IPS-15b (cell line): ENCODE measurements around the gene SHTN1.

Source experiments
- H3K27me3 ChIP-seq: one replicate; pipeline ENCODE4 v1.6.1; 2013; ENCODE audit warnings: low read length; ENCODE audit not compliant: control insufficient read depth, insufficient read depth
- H3K36me3 ChIP-seq: one replicate; pipeline ENCODE4 v1.6.1; 2013; ENCODE audit warnings: low read length; ENCODE audit not compliant: control insufficient read depth, insufficient read depth
- H3K4me1 ChIP-seq: one replicate; pipeline ENCODE4 v1.6.1; 2013; ENCODE audit warnings: mild to moderate bottlenecking, low read length; ENCODE audit not compliant: control insufficient read depth, insufficient read depth
- H3K4me3 ChIP-seq: one replicate; pipeline ENCODE4 v1.5.1; 2013; ENCODE audit warnings: low read depth, low read length
- H3K9ac ChIP-seq: one replicate; pipeline ENCODE4 v1.6.1; 2013; ENCODE audit warnings: low read depth, mild to moderate bottlenecking, low read length
- H3K9me3 ChIP-seq: one replicate; pipeline ENCODE4 v1.6.1; 2013; ENCODE audit warnings: mild to moderate bottlenecking, low read length; ENCODE audit not compliant: control insufficient read depth, insufficient read depth

The SHTN1 gene

GRCh38 chr10:116984202-116984990 lies 20.6 kb downstream of the SHTN1 start:
- H3K36me3 ChIP-seq = no peaks in the 10 kb centered on the region
- H3K9me3 ChIP-seq = no peaks in the 10 kb centered on the region

GRCh38 chr10:116980041-116980440 lies 24.9 kb downstream of the SHTN1 start:
- Histone ChIP-seq H3K36me3 (no peaks in the 10 kb centered on the region), H3K4me1 (peaks cover 13% of the 10 kb centered on the region), H3K27me3 (no peaks in the 10 kb centered on the region), H3K9me3 (no peaks in the 10 kb centered on the region), H3K4me3 (no peak overlapping the region), H3K9ac (no peak overlapping the region)

More at GRCh38 chr10:116984202-116984990, 20.6 kb downstream of the SHTN1 start:
- H3K4me3 ChIP-seq = no peak overlapping the region
- H3K27me3 ChIP-seq = no peaks in the 10 kb centered on the region
- H3K4me1 ChIP-seq = peaks cover 12% of the 10 kb centered on the region
- H3K9ac ChIP-seq = no peak overlapping the region

GRCh38 chr10:116978901-116979300 lies 26.1 kb downstream of the SHTN1 start:
- Histone ChIP-seq H3K36me3 (no peaks in the 10 kb centered on the region), H3K4me3 (no peak overlapping the region)

GRCh38 chr10:116974456-116975005 lies 30.5 kb downstream of the SHTN1 start:
- Histone ChIP-seq H3K9me3 (no peaks in the 10 kb centered on the region), H3K4me1 (peaks cover 18% of the 10 kb centered on the region), H3K36me3 (no peaks in the 10 kb centered on the region), H3K27me3 (no peaks in the 10 kb centered on the region), H3K4me3 (no peak overlapping the region), H3K9ac (no peak overlapping the region)

More at GRCh38 chr10:116978901-116979300, 26.1 kb downstream of the SHTN1 start:
- H3K9me3 ChIP-seq = no peaks in the 10 kb centered on the region
- H3K4me1 ChIP-seq = peaks cover 19% of the 10 kb centered on the region
- no peaks in the 10 kb centered on the region for H3K27me3 ChIP-seq
- no peak overlapping the region for H3K9ac ChIP-seq

GRCh38 chr10:116973946-116974455 lies 31.0 kb downstream of the SHTN1 start:
- Histone ChIP-seq H3K9me3 (no peaks in the 10 kb centered on the region), H3K36me3 (no peaks in the 10 kb centered on the region), H3K27me3 (no peaks in the 10 kb centered on the region), H3K4me3 (no peak overlapping the region), H3K9ac (no peak overlapping the region), H3K4me1 (peaks cover 14% of the 10 kb centered on the region)

GRCh38 chr10:116973371-116973905 lies 31.5 kb downstream of the SHTN1 start:
- no peaks in the 10 kb centered on the region for H3K9me3 ChIP-seq
- no peak overlapping the region for H3K9ac ChIP-seq
- peaks cover 9% of the 10 kb centered on the region for H3K4me1 ChIP-seq
- no peaks in the 10 kb centered on the region for H3K36me3 ChIP-seq
- no peak overlapping the region for H3K4me3 ChIP-seq
- H3K27me3 ChIP-seq = no peaks in the 10 kb centered on the region

GRCh38 chr10:116972131-116972530 lies 32.9 kb downstream of the SHTN1 start:
- H3K36me3 ChIP-seq = no peaks in the 10 kb centered on the region
- peaks cover 9% of the 10 kb centered on the region for H3K4me1 ChIP-seq
- H3K9me3 ChIP-seq = no peaks in the 10 kb centered on the region
- no peak overlapping the region for H3K4me3 ChIP-seq
- H3K9ac ChIP-seq = no peak overlapping the region
- H3K27me3 ChIP-seq = no peaks in the 10 kb centered on the region

GRCh38 chr10:116970050-116970449 lies 34.9 kb downstream of the SHTN1 start:
- no peak overlapping the region for H3K4me3 ChIP-seq
- H3K9me3 ChIP-seq = no peaks in the 10 kb centered on the region
- peaks cover 7% of the 10 kb centered on the region for H3K4me1 ChIP-seq
- H3K36me3 ChIP-seq = no peaks in the 10 kb centered on the region
- no peaks in the 10 kb centered on the region for H3K27me3 ChIP-seq
- no peak overlapping the region for H3K9ac ChIP-seq

GRCh38 chr10:116968331-116968730 lies 36.7 kb downstream of the SHTN1 start:
- H3K9me3 ChIP-seq = no peaks in the 10 kb centered on the region
- H3K27me3 ChIP-seq = no peaks in the 10 kb centered on the region
- H3K9ac ChIP-seq = no peak overlapping the region
- H3K4me3 ChIP-seq = no peak overlapping the region
- H3K4me1 ChIP-seq = no peaks in the 10 kb centered on the region
- no peaks in the 10 kb centered on the region for H3K36me3 ChIP-seq

- Histone ChIP-seq H3K9ac (no peak overlapping the region), H3K36me3 (no peaks in the 10 kb centered on the region), H3K4me1 (no peaks in the 10 kb centered on the region), H3K9me3 (no peaks in the 10 kb centered on the region), H3K4me3 (no peak overlapping the region), H3K27me3 (no peaks in the 10 kb centered on the region)
Measured at GRCh38 chr10:116961406-116962251, 43.4 kb downstream of the SHTN1 start.

GRCh38 chr10:116960066-116960776 lies 44.8 kb downstream of the SHTN1 start:
- Histone ChIP-seq H3K4me1 (no peaks in the 10 kb centered on the region), H3K4me3 (no peak overlapping the region), H3K9me3 (no peaks in the 10 kb centered on the region), H3K36me3 (no peaks in the 10 kb centered on the region), H3K27me3 (no peaks in the 10 kb centered on the region), H3K9ac (no peak overlapping the region)
